ENCODE results near the gene THAP11.

Gene THAP11

DNA sequence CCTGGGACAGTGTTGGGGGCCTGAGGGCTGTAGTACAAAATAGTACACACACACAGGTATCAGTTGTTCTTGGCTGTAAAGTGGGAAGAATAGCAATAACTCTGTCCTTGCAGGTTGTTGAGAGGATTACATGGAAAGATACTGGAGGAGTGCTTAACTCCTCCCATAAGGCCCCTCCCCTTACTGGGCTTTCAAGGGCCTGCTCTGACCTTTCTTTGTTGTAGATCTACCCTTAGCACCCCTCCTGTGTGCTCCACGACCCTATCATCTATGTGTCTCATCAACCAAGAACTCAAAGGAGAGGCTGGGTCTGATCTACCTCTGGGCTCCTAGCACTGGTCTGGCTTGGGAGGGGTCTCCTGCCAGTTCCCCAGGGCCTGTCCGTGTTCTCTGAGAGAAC is 22.5 kb downstream of the THAP11 start:
- H3K4me1 ChIP-seq (ENCODE audit: control insufficient read depth, insufficient read depth, low read length) = no peaks in the 10 kb centered on the region
- no peaks in the 10 kb centered on the region for H3K27me3 ChIP-seq (ENCODE audit: control insufficient read depth, insufficient read depth, low read length)
- no peak overlapping the region for H3K27ac ChIP-seq (ENCODE audit: low read depth, low read length)
- no peak overlapping the region for H3K4me3 ChIP-seq (ENCODE audit: low read depth, low read length)
- H3K36me3 ChIP-seq (ENCODE audit: control insufficient read depth, insufficient read depth, low read length) = peaks cover 68% of the 10 kb centered on the region
- H3K9me3 ChIP-seq (ENCODE audit: control insufficient read depth, insufficient read depth, low read length) = no peaks in the 10 kb centered on the region
- H3K9ac ChIP-seq (ENCODE audit: low read depth, low read length) = no peak overlapping the region

- peaks cover 72% of the 10 kb centered on the region for H3K36me3 ChIP-seq (ENCODE audit: control insufficient read depth, insufficient read depth, low read length)
These were observed 23.2 kb downstream of the THAP11 start for GRCh38 chr16:67865318-67865717.

GRCh38 chr16:67868290-67868689 is 26.2 kb downstream of the THAP11 start:
- Histone ChIP-seq H3K9ac (ENCODE audit: low read depth, low read length) (no peak overlapping the region), H3K36me3 (ENCODE audit: control insufficient read depth, insufficient read depth, low read length) (peaks cover 68% of the 10 kb centered on the region), H3K4me1 (ENCODE audit: control insufficient read depth, insufficient read depth, low read length) (no peaks in the 10 kb centered on the region; the same call in 1 of the 2 replicates)

More at GRCh38 chr16:67865318-67865717, 23.2 kb downstream of the THAP11 start:
- H3K9me3 ChIP-seq (ENCODE audit: control insufficient read depth, insufficient read depth, low read length) = no peaks in the 10 kb centered on the region
- no peak overlapping the region for H3K4me3 ChIP-seq (ENCODE audit: low read depth, low read length)
- H3K9ac ChIP-seq (ENCODE audit: low read depth, low read length) = no peak overlapping the region
- no peaks in the 10 kb centered on the region for H3K4me1 ChIP-seq (ENCODE audit: control insufficient read depth, insufficient read depth, low read length)
- no peaks in the 10 kb centered on the region for H3K27me3 ChIP-seq (ENCODE audit: control insufficient read depth, insufficient read depth, low read length)
- no peak overlapping the region for H3K27ac ChIP-seq (ENCODE audit: low read depth, low read length)

GRCh38 chr16:67869653-67870052 is 27.5 kb downstream of the THAP11 start:
- peaks cover 68% of the 10 kb centered on the region for H3K36me3 ChIP-seq (ENCODE audit: control insufficient read depth, insufficient read depth, low read length)
- H3K27ac ChIP-seq (ENCODE audit: low read depth, low read length) = no peak overlapping the region
- no peaks in the 10 kb centered on the region for H3K9me3 ChIP-seq (ENCODE audit: control insufficient read depth, insufficient read depth, low read length)
- no peak overlapping the region for H3K4me3 ChIP-seq (ENCODE audit: low read depth, low read length)
- peaks cover 2% of the 10 kb centered on the region; the same call in 1 of the 2 replicates for H3K4me1 ChIP-seq (ENCODE audit: control insufficient read depth, insufficient read depth, low read length)
- no peak overlapping the region for H3K9ac ChIP-seq (ENCODE audit: low read depth, low read length)
- no peaks in the 10 kb centered on the region for H3K27me3 ChIP-seq (ENCODE audit: control insufficient read depth, insufficient read depth, low read length)

More at GRCh38 chr16:67868290-67868689, 26.2 kb downstream of the THAP11 start:
- Histone ChIP-seq H3K4me3 (ENCODE audit: low read depth, low read length) (no peak overlapping the region), H3K27me3 (ENCODE audit: control insufficient read depth, insufficient read depth, low read length) (no peaks in the 10 kb centered on the region), H3K27ac (ENCODE audit: low read depth, low read length) (no peak overlapping the region), H3K9me3 (ENCODE audit: control insufficient read depth, insufficient read depth, low read length) (no peaks in the 10 kb centered on the region)

DNA sequence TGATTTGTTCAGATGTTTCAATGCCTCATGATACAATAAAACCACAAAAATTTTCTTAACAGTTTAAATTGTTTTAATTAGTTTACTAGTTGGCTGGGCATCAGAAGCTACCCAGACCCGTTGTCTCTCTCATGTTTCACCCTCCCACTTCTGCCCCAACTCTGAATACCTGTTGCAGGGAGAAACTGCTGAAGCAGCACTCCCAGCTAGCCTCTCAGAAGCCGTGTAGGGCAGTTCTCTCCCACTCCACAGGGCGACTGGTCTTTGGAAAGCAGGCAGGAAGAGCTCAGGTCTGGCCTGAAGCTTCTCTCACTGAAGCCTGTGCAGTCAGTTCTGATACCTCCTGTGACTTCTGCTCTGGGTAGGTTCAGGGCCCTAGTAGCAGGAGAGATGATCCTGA is 29.1 kb downstream of the THAP11 start:
- no peak overlapping the region for H3K4me3 ChIP-seq (ENCODE audit: low read depth, low read length)
- no peaks in the 10 kb centered on the region for H3K27me3 ChIP-seq (ENCODE audit: control insufficient read depth, insufficient read depth, low read length)
- H3K9ac ChIP-seq (ENCODE audit: low read depth, low read length) = no peak overlapping the region
- peaks cover 2% of the 10 kb centered on the region; the same call in 1 of the 2 replicates for H3K4me1 ChIP-seq (ENCODE audit: control insufficient read depth, insufficient read depth, low read length)
- no peaks in the 10 kb centered on the region for H3K9me3 ChIP-seq (ENCODE audit: control insufficient read depth, insufficient read depth, low read length)
- no peak overlapping the region for H3K27ac ChIP-seq (ENCODE audit: low read depth, low read length)
- peaks cover 63% of the 10 kb centered on the region for H3K36me3 ChIP-seq (ENCODE audit: control insufficient read depth, insufficient read depth, low read length)

DNA sequence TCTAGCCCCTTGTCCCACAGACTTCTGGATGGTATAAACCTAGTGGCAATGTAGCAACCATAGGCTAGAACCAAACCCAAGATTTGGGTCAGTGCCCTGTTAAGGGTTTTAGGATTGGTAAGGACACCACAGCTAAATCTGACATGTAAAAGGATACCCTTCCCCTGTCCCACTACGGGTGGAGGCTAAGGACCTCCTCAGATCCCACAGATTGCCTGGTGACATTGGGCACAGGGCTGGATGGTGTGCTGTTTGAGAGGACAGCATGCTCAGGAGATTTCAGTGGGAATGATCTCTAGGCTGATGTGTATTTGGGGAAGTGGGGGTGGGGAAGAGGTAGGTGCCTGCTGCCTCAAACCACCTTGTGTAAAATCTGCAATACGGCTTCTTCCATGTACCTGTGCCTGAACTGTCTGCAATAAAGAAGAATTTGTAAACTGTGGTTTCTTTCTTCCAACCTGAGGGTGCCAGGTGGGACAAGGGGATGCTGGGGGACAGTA is 30.1 kb downstream of the THAP11 start:
- Histone ChIP-seq H3K4me1 (ENCODE audit: control insufficient read depth, insufficient read depth, low read length) (peaks cover 2% of the 10 kb centered on the region; the same call in 1 of the 2 replicates), H3K9me3 (ENCODE audit: control insufficient read depth, insufficient read depth, low read length) (no peaks in the 10 kb centered on the region), H3K27ac (ENCODE audit: low read depth, low read length) (peak overlapping the region; percentile 32), H3K4me3 (ENCODE audit: low read depth, low read length) (peak overlapping the region; percentile 95), H3K36me3 (ENCODE audit: control insufficient read depth, insufficient read depth, low read length) (peaks cover 64% of the 10 kb centered on the region), H3K9ac (ENCODE audit: low read depth, low read length) (peak overlapping the region; percentile 45; the same call in 1 of the 2 replicates), H3K27me3 (ENCODE audit: control insufficient read depth, insufficient read depth, low read length) (no peaks in the 10 kb centered on the region)

DNA sequence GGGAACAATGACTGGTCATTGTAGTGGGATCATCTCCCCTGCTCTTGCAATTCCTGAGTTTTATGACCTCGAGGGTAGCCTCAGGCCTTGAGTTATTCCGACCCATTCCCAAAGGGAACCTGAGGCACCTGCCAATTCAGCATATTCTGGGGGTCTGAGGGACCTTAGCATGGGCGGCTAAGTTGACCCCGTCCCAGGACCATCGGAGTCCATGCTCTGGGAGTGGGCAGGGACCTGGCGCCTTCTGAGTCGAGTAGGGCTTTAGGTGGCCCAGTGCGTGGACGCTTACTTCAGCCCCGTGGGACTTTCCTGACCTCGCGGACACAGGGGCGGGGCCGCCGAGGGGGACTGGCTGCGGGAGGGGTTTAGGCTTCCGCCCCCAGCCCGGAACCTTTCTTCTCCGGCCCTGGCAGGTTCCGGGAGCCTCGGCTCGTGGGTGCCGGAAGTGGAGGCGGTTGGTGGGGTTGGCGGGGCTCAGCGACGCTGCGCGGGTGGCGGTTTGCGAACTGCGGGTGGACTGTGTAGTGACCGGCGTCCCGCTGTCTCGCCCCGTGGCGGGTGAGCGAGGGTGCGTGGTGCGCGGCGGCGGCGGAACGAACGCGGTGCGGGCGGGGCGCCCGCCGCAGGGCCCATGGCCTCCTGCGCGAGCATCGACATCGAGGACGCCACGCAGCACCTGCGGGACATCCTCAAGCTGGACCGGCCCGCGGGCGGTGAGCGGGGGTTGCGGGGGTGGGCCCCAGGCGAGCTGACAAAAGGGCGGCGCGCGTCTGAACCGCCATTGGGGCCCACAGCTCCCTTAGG is 30.7 kb downstream of the THAP11 start, which contains the start of gene EDC4:
TSS of gene EDC4 (plus strand) at position 422 of the 804 bp plus-strand sequence. CDS start at position 632, 210 bp downstream.
- no peaks in the 10 kb centered on the region for H3K27me3 ChIP-seq (ENCODE audit: control insufficient read depth, insufficient read depth, low read length)
- peak within 1 kb of the TSS; percentile 95 for H3K4me3 ChIP-seq (ENCODE audit: low read depth, low read length)
- H3K9ac ChIP-seq (ENCODE audit: low read depth, low read length) = peak within 1 kb of the TSS; percentile 84
- peaks cover 64% of the 10 kb centered on the region for H3K36me3 ChIP-seq (ENCODE audit: control insufficient read depth, insufficient read depth, low read length)
- no peaks in the 10 kb centered on the region for H3K9me3 ChIP-seq (ENCODE audit: control insufficient read depth, insufficient read depth, low read length)
- H3K27ac ChIP-seq (ENCODE audit: low read depth, low read length) = peak within 1 kb of the TSS; percentile 64
- H3K4me1 ChIP-seq (ENCODE audit: control insufficient read depth, insufficient read depth, low read length) = peaks cover 2% of the 10 kb centered on the region; the same call in 1 of the 2 replicates

DNA sequence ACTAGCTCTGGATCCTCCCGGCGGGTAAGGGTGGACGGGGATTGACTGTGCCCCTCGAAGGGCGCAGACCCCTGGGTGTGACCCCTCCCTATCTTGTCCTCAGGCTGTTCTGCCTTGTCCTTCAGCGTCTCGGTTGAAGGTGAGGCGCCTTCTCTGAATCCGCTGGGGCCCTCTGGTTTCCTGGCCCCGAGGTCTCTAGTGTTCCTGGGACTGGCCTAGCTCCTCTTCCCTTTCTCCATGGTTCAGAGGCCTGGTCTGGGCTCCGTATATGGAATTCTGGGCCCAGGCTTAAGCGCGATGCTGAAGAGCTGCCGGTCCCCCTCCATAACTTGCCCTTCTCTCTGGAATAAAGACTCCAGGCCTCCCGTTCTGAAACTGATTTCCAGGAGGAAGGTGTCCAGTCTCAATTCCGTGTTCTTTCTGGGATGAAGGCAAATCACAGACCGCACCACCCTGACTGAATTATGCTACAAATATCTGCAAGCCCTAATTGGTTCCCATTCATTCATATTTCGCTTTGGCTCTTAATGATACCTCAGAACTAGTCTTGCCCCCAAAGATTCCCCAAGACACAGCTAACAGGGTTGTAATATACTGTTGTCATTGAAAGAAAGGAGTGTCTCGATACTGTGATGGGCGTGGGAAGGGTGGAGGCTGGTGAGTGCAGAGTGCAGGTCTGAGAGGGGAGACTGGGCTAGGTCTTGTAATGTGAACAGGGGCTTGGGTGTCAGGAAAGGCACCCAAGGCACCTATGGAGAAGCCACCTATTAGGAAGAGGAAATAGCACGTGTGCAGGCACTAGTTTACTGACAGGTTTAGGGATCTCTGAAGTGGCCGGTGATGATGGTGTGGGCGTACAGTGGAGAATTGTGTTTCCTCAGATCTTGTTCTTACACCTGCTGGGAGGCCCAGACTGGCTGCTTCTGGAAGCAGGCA is 31.6 kb downstream of the THAP11 start:
- H3K27me3 ChIP-seq (ENCODE audit: control insufficient read depth, insufficient read depth, low read length) = no peaks in the 10 kb centered on the region
- H3K9me3 ChIP-seq (ENCODE audit: control insufficient read depth, insufficient read depth, low read length) = no peaks in the 10 kb centered on the region
- H3K27ac ChIP-seq (ENCODE audit: low read depth, low read length) = peak overlapping the region; percentile 64
- H3K4me3 ChIP-seq (ENCODE audit: low read depth, low read length) = peak overlapping the region; percentile 95
- peaks cover 2% of the 10 kb centered on the region; the same call in 1 of the 2 replicates for H3K4me1 ChIP-seq (ENCODE audit: control insufficient read depth, insufficient read depth, low read length)
- peaks cover 64% of the 10 kb centered on the region for H3K36me3 ChIP-seq (ENCODE audit: control insufficient read depth, insufficient read depth, low read length)
- H3K9ac ChIP-seq (ENCODE audit: low read depth, low read length) = peak overlapping the region; percentile 84

GRCh38 chr16:67874372-67874771 is 32.3 kb downstream of the THAP11 start:
- Histone ChIP-seq H3K27ac (ENCODE audit: low read depth, low read length) (no peak overlapping the region), H3K9me3 (ENCODE audit: control insufficient read depth, insufficient read depth, low read length) (no peaks in the 10 kb centered on the region), H3K4me3 (ENCODE audit: low read depth, low read length) (peak overlapping the region; percentile 95), H3K27me3 (ENCODE audit: control insufficient read depth, insufficient read depth, low read length) (no peaks in the 10 kb centered on the region), H3K4me1 (ENCODE audit: control insufficient read depth, insufficient read depth, low read length) (peaks cover 2% of the 10 kb centered on the region; the same call in 1 of the 2 replicates), H3K9ac (ENCODE audit: low read depth, low read length) (no peak overlapping the region), H3K36me3 (ENCODE audit: control insufficient read depth, insufficient read depth, low read length) (peaks cover 64% of the 10 kb centered on the region)

GRCh38 chr16:67877064-67877463 is 34.9 kb downstream of the THAP11 start:
- Histone ChIP-seq H3K4me3 (ENCODE audit: low read depth, low read length) (no peak overlapping the region), H3K27ac (ENCODE audit: low read depth, low read length) (no peak overlapping the region), H3K9ac (ENCODE audit: low read depth, low read length) (no peak overlapping the region), H3K27me3 (ENCODE audit: control insufficient read depth, insufficient read depth, low read length) (no peaks in the 10 kb centered on the region), H3K4me1 (ENCODE audit: control insufficient read depth, insufficient read depth, low read length) (peaks cover 2% of the 10 kb centered on the region; the same call in 1 of the 2 replicates), H3K9me3 (ENCODE audit: control insufficient read depth, insufficient read depth, low read length) (no peaks in the 10 kb centered on the region), H3K36me3 (ENCODE audit: control insufficient read depth, insufficient read depth, low read length) (peaks cover 65% of the 10 kb centered on the region)

Measured in HUES48 (cell line).